ENCODE measurements around the gene ZBTB42. TPM values are rescaled to one million over a fixed set of nuclear protein-coding genes. Genes with fewer than 3 reads are reported as not detected.
A peak's percentile ranks its signal among the peaks of the same experiment; 100 is the strongest.

ZBTB42 gene
- total RNA-seq, 1 experiment from 2014 or later, result 6.1 TPM

DNA sequence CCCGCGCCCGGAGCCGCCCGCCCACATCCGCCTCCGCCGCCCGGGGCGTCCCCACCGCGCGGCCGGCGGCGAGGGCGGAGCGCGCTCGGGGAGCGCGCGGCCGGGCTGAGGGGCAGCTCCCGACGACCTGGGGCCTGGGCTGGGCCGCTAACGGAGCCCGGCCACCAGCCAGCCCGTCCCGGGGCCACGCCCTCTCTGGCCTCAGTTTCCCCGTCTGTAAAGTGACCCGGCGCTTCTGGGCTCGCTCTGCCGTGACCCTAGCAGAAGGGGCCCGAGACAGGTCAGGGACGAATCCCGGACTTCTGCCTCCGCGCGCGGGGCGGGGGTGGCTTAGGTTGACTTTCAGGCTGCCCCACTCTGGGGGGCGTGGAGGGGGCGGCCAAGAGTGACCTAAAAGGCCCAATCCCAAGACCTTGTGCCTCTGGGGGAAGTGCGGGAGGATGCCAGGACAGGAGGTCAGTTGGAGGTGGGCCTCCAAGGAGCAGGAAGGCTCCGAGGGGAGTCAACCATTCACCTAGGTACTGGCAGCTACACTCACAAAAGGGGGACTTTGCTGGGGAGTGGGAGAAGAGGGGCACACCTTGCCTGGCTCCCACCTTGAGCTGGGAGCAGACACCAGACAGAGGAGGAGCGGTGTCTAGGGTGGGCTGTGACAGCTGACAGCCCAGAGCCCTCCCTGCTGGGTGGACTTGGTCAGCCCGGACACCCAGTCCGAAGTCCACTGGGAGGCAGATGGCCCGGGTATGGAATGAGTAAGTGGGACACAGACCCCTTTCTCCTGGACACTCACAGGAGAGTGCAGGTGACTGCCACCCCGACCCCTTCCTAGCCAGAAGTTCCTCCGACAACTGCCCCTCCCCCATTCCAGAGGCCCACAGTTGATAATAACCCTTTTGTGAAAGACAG lies 4.9 kb upstream of the ZBTB42 start:
- Histone ChIP-seq H3K56ac (ENCODE audit: insufficient read length, low read depth, low read length) (no peak overlapping the region), H4K91ac (ENCODE audit: insufficient read length, low read depth, low read length) (no peak overlapping the region), H4K20me1 (ENCODE audit: control insufficient read depth, insufficient read depth, insufficient read length) (no peaks in the 10 kb centered on the region), H3K4me2 (ENCODE audit: insufficient read depth, insufficient read length, low read length) (peak overlapping the region; percentile 26), H3K9ac (ENCODE audit: extremely low read depth, insufficient read length, low read length) (no peak overlapping the region), H2BK12ac (ENCODE audit: insufficient read length, low read depth, low read length) (no peak overlapping the region), H2BK5ac (ENCODE audit: insufficient read length, low read length) (no peak overlapping the region), H2AFZ (ENCODE audit: low read length) (no peak overlapping the region), H3K23ac (ENCODE audit: insufficient read length, low read depth, low read length) (no peak overlapping the region), H2BK20ac (ENCODE audit: low read depth, low read length, poor library complexity, severe bottlenecking) (no peak overlapping the region), H2BK15ac (ENCODE audit: low read depth, low read length) (no peak overlapping the region), H3K27me3 (ENCODE audit: insufficient read depth, low read length) (peaks cover 6% of the 10 kb centered on the region; the same call in 1 of the 2 replicates), H4K8ac (replicated peaks; ENCODE audit: insufficient read length, low read depth, low read length) (no peak overlapping the region), H3T11ph (ENCODE audit: low read length) (no peak overlapping the region), H2BK120ac (ENCODE audit: low read depth, low read length, poor library complexity, severe bottlenecking) (no peak overlapping the region), H3K4ac (ENCODE audit: low read depth, low read length) (no peak overlapping the region), H3K4me1 (ENCODE audit: insufficient read depth, low read length) (peaks cover 6% of the 10 kb centered on the region; the same call in 1 of the 2 replicates), H3K79me2 (ENCODE audit: insufficient read depth, low read length) (no peaks in the 10 kb centered on the region; the same call in 1 of the 2 replicates), H3K27ac (ENCODE audit: insufficient read length, low read depth, low read length) (no peak overlapping the region), H3K14ac (ENCODE audit: insufficient read depth, low read length) (no peak overlapping the region), H2AK5ac (ENCODE audit: insufficient read length, low read length) (no peak overlapping the region), H3K9me3 (ENCODE audit: control insufficient read depth, low read depth, low read length) (no peaks in the 10 kb centered on the region), H3K79me1 (ENCODE audit: insufficient read depth, low read depth, low read length, poor library complexity, severe bottlenecking) (peaks cover 3% of the 10 kb centered on the region), H4K5ac (ENCODE audit: insufficient read length, low read depth, low read length) (no peak overlapping the region), H3K23me2 (ENCODE audit: insufficient read length, low read depth, low read length, poor library complexity, severe bottlenecking) (peaks cover 17% of the 10 kb centered on the region), H3K18ac (ENCODE audit: insufficient read length, low read depth, low read length) (no peak overlapping the region)
- Mint-ChIP-seq H3K9me3 (no peaks in the 10 kb centered on the region; a peak in 1 of 5 replicates), H3K4me1 (peaks cover 36 to 60% of the 10 kb centered on the region in 2 experiments), H3K4me3 (peak overlapping the region; percentile 65 to 79), H3K27me3 (ENCODE audit: low read depth) (peaks cover 43% of the 10 kb centered on the region), H3K27ac (no peak overlapping the region), H3K36me3 (ENCODE audit: insufficient read depth in 1 of 3, low read depth in 3 of 3) (peaks cover 6 to 8% (median 6%) of the 10 kb centered on the region in 3 experiments; a peak in 6 of 7 replicates)
- WGBS (ENCODE audit: extremely low coverage, insufficient read length, low lambda C conversion rate), result no CpG with 5 or more reads among the region's 55 CpGs
- TF ChIP-seq, protein P1, sequence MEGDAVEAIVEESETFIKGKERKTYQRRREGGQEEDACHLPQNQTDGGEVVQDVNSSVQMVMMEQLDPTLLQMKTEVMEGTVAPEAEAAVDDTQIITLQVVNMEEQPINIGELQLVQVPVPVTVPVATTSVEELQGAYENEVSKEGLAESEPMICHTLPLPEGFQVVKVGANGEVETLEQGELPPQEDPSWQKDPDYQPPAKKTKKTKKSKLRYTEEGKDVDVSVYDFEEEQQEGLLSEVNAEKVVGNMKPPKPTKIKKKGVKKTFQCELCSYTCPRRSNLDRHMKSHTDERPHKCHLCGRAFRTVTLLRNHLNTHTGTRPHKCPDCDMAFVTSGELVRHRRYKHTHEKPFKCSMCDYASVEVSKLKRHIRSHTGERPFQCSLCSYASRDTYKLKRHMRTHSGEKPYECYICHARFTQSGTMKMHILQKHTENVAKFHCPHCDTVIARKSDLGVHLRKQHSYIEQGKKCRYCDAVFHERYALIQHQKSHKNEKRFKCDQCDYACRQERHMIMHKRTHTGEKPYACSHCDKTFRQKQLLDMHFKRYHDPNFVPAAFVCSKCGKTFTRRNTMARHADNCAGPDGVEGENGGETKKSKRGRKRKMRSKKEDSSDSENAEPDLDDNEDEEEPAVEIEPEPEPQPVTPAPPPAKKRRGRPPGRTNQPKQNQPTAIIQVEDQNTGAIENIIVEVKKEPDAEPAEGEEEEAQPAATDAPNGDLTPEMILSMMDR (conservative IDR thresholded peaks at IDR 0.05), result no peak
- no peak for DNase-seq
